ENCODE data around the gene MMAA. TPM values are rescaled to one million over a fixed set of nuclear protein-coding genes. Genes with fewer than 3 reads are reported as not detected.

Gene MMAA
- total RNA-seq, 1 donor from 2014 or later, result 3.5 TPM

DNA sequence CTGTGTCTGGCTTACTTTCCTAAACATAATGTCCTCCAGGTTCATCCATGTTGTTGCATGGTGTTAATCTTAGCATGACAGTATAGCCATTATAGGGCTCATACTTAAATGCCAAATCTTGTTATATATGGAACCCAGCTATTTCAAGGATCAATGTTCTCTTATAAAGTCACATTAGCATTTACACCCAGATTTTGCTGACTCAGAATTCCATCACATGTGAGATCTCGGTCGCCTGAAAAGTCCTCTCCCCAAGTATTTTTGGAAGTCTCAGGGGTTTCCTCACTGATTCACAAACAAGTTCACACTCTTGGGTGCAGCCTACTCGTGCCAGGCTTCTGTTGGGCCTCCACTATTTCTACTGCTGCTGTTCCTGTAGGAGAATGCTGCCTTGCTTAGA, 40.9 kb downstream of the MMAA start:
- DNase-seq, result no peak
- Mint-ChIP-seq H3K4me1 (ENCODE audit: low read depth, unreplicated experiment) (no peaks in the 10 kb centered on the region), H3K4me3 (ENCODE audit: unreplicated experiment) (no peak overlapping the region), H3K27ac (ENCODE audit: unreplicated experiment) (no peak overlapping the region), H3K9me3 (ENCODE audit: unreplicated experiment) (peaks cover under 1% of the 10 kb centered on the region), H3K36me3 (ENCODE audit: unreplicated experiment) (no peaks in the 10 kb centered on the region), H3K27me3 (ENCODE audit: unreplicated experiment) (no peaks in the 10 kb centered on the region)
- TF ChIP-seq, protein P1, sequence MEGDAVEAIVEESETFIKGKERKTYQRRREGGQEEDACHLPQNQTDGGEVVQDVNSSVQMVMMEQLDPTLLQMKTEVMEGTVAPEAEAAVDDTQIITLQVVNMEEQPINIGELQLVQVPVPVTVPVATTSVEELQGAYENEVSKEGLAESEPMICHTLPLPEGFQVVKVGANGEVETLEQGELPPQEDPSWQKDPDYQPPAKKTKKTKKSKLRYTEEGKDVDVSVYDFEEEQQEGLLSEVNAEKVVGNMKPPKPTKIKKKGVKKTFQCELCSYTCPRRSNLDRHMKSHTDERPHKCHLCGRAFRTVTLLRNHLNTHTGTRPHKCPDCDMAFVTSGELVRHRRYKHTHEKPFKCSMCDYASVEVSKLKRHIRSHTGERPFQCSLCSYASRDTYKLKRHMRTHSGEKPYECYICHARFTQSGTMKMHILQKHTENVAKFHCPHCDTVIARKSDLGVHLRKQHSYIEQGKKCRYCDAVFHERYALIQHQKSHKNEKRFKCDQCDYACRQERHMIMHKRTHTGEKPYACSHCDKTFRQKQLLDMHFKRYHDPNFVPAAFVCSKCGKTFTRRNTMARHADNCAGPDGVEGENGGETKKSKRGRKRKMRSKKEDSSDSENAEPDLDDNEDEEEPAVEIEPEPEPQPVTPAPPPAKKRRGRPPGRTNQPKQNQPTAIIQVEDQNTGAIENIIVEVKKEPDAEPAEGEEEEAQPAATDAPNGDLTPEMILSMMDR (IDR thresholded peaks at IDR 0.05; ENCODE audit: partially characterized antibody, unreplicated experiment), result no peak

DNA sequence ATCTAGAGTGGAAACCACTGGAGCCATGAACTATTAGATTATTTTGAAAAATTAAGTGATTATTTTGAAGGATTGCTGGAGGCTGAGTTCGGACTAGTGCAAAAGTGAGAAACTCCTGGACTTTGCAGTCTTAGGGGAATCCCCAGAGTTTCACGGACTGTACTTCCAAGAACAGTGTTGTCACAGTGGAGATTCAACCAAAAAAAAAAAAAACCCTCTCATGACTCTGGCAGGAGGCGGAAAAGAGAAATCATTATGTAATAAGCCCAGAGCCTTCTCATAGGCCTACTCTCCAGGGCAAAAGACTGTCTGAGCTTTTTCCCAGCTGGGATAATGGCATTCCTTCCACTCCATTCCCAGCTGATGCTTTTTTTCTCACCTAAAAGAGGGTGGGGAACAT, 44.0 kb downstream of the MMAA start:
- Mint-ChIP-seq H3K4me1 (ENCODE audit: low read depth, unreplicated experiment) (no peaks in the 10 kb centered on the region), H3K27me3 (ENCODE audit: unreplicated experiment) (peaks cover 4% of the 10 kb centered on the region), H3K27ac (ENCODE audit: unreplicated experiment) (no peak overlapping the region), H3K36me3 (ENCODE audit: unreplicated experiment) (no peaks in the 10 kb centered on the region), H3K4me3 (ENCODE audit: unreplicated experiment) (no peak overlapping the region), H3K9me3 (ENCODE audit: unreplicated experiment) (peaks cover 3% of the 10 kb centered on the region)
- DNase-seq, result no peak
- TF ChIP-seq, protein P1 (IDR thresholded peaks at IDR 0.05; ENCODE audit: partially characterized antibody, unreplicated experiment), result no peak

DNA sequence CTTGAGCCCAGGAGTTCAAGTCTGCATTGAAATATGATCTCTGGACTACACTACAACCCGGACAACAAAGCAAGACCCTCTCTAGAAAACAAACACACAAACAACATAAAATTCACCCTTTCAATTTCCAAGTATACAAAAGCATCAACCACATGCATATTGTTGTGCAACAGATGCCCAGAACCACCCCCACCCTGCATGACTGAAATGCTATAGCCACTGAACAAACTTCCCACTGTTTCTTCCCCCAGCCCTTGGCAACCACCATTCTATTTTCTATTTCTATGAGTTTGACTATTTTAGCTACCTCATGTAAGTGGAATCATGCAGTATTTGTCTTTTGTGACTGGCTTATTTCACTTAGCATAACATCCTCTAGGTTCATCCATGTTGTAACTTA, 46.6 kb downstream of the MMAA start:
- TF ChIP-seq, protein P1 (IDR thresholded peaks at IDR 0.05; ENCODE audit: partially characterized antibody, unreplicated experiment), result no peak
- no peaks in the 10 kb centered on the region for H3K4me1 Mint-ChIP-seq (ENCODE audit: low read depth, unreplicated experiment)
- no peak overlapping the region for H3K27ac Mint-ChIP-seq (ENCODE audit: unreplicated experiment)
- H3K9me3 Mint-ChIP-seq (ENCODE audit: unreplicated experiment), result peaks cover 3% of the 10 kb centered on the region
- no peak overlapping the region for H3K4me3 Mint-ChIP-seq (ENCODE audit: unreplicated experiment)
- H3K27me3 Mint-ChIP-seq (ENCODE audit: unreplicated experiment), result peaks cover 4% of the 10 kb centered on the region
- H3K36me3 Mint-ChIP-seq (ENCODE audit: unreplicated experiment), result no peaks in the 10 kb centered on the region
- no peak for DNase-seq

DNA sequence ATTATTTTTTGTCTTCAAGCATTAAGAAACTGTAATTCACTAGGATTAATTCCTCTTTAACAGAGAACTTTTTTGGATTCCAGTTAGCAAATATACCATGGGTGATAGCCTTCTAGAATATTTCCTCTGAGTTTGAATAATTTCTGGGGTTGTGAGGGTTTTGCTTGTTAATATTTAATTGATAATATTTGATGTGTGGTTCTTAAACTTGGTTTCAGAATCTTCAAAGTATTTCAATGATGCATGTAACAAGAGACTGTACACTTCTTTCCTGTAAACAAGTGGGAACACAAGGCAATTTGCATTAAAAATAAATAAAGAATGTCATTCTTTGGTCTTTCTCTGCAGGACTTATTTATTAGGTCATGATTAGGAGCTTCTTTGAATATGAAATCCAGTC, 51.2 kb downstream of the MMAA start:
- peaks cover 3% of the 10 kb centered on the region for H3K9me3 Mint-ChIP-seq (ENCODE audit: unreplicated experiment)
- TF ChIP-seq, protein P1 (IDR thresholded peaks at IDR 0.05; ENCODE audit: partially characterized antibody, unreplicated experiment), result no peak
- DNase-seq, result no peak
- H3K27me3 Mint-ChIP-seq (ENCODE audit: unreplicated experiment), result peaks cover 4% of the 10 kb centered on the region
- no peak overlapping the region for H3K27ac Mint-ChIP-seq (ENCODE audit: unreplicated experiment)
- no peaks in the 10 kb centered on the region for H3K4me1 Mint-ChIP-seq (ENCODE audit: low read depth, unreplicated experiment)
- no peaks in the 10 kb centered on the region for H3K36me3 Mint-ChIP-seq (ENCODE audit: unreplicated experiment)
- no peak overlapping the region for H3K4me3 Mint-ChIP-seq (ENCODE audit: unreplicated experiment)

DNA sequence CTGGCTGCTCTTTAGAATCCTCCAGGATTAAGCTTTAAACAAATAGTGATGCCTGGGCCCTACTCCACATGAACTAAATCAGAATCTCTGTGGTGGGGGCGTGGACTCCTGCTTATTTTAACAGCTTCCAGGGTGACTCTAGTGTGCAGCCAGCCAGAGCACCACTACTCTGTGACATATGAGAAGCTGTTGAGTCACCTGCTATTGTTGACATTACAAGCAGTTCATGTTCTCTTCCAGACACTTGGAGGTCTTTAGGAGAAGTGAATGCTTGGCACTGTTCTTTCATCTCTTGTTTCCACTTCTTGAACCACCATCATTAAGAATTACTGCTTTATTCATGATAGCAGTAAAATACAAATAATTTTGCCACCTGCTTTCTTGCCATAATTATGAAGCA, 60.3 kb downstream of the MMAA start:
- H3K27me3 Mint-ChIP-seq (ENCODE audit: unreplicated experiment), result no peaks in the 10 kb centered on the region
- no peak overlapping the region for H3K4me3 Mint-ChIP-seq (ENCODE audit: unreplicated experiment)
- peaks cover 7% of the 10 kb centered on the region for H3K36me3 Mint-ChIP-seq (ENCODE audit: unreplicated experiment)
- DNase-seq, result no peak
- no peaks in the 10 kb centered on the region for H3K4me1 Mint-ChIP-seq (ENCODE audit: low read depth, unreplicated experiment)
- H3K27ac Mint-ChIP-seq (ENCODE audit: unreplicated experiment), result no peak overlapping the region
- H3K9me3 Mint-ChIP-seq (ENCODE audit: unreplicated experiment), result no peaks in the 10 kb centered on the region
- TF ChIP-seq, protein P1 (IDR thresholded peaks at IDR 0.05; ENCODE audit: partially characterized antibody, unreplicated experiment), result no peak

Data from glutamatergic neuron (in vitro differentiated cells).